ENCODE data around the gene ATP6V1G3. TPM values are rescaled to one million over a fixed set of nuclear protein-coding genes. Genes with fewer than 3 reads are reported as not detected.

The ATP6V1G3 gene
- 0.33 TPM in 1 of 2 replicates, not detected in the other for total RNA-seq

GRCh38 chr1:198540580-198540979, at the start of gene ATP6V1G3:
Gene ATP6V1G3 (minus strand): TSS chr1:198540680. CDS start chr1:198540650, 30 bp downstream.

Other genes with a start within 250 kb of the ATP6V1G3 start
- gene PTPRC, start 98.4 kb upstream of the ATP6V1G3 start, total RNA-seq = 0.33 TPM in 1 of 2 replicates, not detected in the other

Measured in vein endothelial cell (primary cell).